SW480 (cell line): ENCODE data around the gene PRCC.
"Not testable (repeated sequence)": the region's sequence is repeated elsewhere in the genome, so short reads cannot be mapped to it uniquely, and the experiment has no call there.

Source experiments
- DNase-seq: peaks from one replicate; pipeline ENCODE4 v3.0.0-alpha.2; 2016; ENCODE audit warnings: low spot score

Gene PRCC

DNA sequence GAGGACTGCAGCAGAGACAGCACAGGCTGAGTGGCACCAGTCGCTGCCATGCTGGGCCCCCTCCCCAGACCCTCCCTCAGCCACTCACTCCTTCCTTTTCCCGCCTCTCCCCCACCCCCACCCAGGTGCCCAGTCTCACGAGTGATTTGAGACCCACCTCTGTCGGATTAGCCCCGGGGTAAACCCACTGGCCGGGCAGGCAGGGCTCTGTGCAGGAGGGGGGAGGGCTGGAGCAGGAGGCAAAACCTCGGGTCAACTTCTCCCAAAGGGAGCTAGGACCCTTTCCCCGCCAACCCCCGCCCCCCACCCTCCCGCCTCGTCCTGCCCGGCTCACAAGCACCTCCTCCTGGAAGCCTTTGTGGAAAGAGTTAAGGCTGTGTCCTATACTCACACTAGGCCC is 23.0 kb upstream of the PRCC start:
- no peak for DNase-seq

DNA sequence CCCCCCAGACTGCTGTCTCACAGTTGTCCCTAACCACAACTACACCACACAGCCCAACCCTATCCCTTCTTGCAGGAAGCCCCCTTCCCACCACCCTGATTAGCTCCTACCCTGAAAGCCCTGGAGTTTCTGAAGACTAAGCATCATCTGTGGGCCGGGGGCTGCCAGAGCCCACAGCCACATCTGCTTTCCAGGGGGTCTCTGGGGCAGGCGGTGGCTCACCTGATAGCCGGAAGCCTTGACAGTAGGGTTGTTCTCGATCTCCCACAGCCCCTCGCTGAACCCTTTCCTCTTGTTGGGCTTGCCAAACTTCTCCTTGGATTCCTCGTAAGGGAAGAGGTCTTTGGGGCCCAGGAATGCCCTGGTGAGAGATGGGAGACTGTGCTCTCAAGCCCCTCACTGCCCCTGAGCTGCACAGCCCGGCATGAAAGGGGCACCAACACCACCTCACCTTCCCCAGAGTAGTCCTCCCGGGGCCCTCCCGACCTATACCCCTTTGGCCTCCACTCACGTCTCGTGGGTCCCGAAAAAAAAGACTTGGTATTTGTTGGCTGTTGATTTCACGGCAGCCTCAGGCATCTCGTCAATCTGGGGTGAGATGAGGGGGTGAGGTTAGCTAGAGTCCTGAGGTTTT is 22.4 kb upstream of the PRCC start:
- DNase-seq: no peak

- DNase-seq: no peak
Measured at GRCh38 chr1:156745881-156746280, 21.5 kb upstream of the PRCC start.

GRCh38 chr1:156746406-156746727 is 21.0 kb upstream of the PRCC start:
- no peak for DNase-seq

GRCh38 chr1:156746728-156747631 is 20.4 kb upstream of the PRCC start:
- peak; percentile 91 for DNase-seq

DNA sequence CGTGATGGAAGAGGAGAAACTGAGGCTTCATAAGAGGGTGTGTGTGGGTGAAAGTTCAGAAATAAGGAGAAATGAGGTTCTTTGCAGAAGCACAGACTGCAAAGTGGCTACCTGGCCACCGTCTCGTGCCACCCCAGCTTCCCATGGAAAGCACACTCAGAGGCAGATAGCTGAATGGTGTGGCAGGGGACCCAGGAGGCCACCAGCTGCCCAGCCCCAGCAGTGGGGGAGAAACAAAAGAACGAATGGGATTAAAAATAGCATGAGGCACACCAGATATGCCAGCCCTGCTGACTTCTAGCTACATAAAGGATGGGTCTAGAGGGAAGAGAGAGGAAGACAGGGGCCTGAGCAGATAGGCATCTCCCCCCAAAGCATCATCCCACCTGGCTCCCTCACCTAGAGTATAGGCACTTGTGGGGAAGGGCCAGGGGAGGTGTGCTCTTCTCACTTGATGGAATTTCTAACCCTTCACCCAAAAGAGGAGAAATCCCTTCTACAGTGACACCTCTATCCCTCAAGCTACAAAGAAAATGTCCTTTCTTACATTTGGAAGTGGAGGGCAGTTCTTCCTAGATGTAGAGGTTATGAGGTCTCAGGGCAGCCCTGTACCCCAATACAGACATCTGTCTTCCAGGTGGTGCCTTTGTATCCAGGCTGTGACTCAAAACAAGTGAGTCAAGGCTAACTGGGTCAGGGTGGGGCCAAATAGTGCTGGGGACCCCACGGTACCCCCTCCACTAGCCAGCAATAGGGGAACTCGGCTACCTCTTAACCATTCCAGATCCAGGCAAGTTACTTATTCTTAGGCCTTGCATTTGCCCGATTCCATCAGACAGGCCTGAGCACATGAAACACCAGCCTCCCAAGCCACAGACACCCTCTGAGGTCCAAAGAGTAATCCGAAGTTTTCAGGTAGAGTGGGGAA is 19.3 kb upstream of the PRCC start:
- DNase-seq: no peak

GRCh38 chr1:156748670-156749418 is 18.5 kb upstream of the PRCC start:
- no peak for DNase-seq

DNA sequence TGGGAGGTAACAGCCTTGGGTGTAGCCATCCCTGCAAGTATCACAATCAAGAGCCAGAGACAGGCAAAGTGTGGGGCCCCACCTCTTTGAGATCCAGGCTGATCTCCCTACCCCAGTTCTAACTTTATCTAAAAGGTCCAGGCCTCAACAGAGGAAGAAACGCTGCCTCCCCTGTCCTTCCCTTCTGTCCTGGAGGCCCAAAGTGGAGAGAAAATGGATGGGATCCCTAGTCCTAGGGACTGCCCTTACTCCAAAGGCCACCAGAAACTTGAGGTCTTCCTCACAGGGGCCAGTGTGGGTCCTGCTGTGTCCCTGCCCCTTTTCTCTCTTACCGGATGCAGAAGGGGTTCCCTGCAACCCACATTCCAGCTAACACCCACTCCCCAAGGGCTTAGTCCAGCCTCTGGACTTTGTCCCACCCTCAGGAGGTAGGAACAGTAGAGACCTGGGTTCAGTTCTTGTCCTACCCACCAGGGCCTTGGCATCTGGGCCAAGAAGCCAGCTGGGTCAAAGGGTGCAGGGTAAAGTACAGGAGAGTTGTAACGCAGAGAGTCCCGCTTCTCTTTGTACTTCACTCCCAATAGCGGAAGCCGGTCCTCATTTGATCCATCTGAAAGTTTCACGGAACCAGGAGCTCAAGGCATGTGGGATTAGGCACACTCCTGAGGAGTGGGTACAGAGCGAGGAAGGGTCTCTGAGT is 17.8 kb upstream of the PRCC start:
- no peak for DNase-seq

DNA sequence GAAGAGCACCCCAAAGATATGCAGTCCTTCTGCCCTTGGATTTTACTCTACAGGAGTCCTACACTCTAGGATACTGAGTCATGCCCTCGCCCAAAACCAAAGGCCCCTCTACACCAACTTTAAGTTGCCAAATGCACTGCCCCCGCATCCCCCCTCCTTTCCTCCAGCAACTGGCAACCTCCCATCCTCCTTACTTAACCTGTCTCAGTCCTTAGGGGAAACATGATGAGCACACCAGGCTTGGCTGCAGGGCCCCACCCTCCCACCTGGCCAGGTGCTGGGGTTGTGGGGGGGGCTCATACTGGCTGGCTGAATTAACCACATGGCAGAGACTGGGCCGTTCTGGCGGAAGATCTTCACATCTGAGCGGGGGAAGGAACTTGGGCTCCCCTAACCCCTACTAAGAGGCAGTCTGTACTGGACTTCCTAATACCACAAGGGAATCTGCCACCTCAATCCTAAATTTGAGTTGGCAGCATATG is 17.1 kb upstream of the PRCC start:
- peak; percentile 62 for DNase-seq

- DNase-seq: no peak
Measured at GRCh38 chr1:156750711-156751450, 16.5 kb upstream of the PRCC start.

DNA sequence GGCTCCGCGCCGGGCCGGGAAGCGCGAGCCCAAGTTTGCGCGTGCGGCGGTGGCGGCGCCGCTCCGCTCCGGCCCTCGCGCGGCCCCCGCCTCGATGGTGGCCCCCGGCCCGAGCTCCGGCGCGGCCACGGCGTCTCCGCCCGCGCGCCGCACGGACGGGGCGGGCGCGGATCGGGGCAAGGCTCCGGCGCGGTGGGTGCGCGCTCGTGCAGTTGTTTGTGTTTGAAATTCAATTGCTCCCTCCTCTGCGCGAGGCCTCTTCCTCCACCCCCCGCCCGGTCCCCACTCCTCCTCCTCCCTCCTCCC is 15.9 kb upstream of the PRCC start, which contains the start of gene HDGF:
Gene HDGF, minus strand, starts transcription at position 225 of the 306 bp plus-strand sequence. CDS start 246 bp downstream, outside the sequence.
- DNase-seq: no peak

GRCh38 chr1:156751757-156752481 is 15.4 kb upstream of the PRCC start:
- DNase-seq: peak; percentile 91

DNA sequence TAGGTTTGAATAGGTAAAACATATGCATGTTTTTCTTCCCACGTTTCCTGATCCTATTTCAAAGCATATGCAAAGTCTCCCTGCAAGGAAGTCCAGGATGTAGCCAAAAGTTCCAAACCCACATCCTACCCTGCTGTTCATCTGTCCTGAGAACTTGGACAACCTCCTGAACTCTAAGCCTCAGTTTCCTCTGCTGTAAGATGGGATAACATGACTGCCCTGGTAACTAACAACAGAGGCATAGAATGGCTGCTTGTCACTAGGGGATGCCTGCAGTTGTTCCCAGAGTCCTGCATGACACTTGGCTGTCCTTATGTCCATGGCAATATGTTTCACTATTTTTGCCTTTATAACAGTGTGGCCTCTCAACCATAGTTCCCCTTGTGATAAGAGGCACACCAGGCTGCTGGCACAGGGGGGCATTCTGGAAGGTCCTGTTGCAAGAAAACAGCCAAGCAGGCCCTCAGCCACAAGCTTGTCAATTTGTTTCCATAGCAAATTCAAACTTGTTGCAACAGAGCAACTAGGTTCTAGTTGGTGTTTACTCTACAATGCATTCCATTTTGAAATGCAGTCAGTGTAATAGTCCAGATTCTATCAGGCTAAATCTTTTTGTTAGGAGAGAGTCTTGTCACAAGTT is 14.4 kb upstream of the PRCC start:
- no peak for DNase-seq

DNA sequence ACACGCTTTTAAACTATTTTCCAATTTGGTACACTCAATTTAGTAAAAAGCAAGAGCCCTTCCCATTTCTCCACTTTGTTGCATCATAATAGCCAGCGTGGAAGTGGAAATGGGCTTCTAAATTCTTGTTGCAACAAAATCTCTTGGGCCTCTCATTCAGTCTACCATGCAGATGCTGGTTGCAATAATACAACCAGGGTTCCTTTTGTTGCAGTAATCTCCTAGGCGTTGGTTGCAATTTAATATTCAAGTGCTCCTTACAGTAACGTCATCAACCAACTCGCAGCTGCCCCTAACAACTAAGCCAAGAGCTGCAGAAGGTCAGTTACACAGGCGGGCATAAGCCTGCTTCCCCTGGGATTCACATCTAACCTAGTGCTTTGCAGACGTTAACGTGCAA is 13.1 kb upstream of the PRCC start:
- DNase-seq: no peak

DNA sequence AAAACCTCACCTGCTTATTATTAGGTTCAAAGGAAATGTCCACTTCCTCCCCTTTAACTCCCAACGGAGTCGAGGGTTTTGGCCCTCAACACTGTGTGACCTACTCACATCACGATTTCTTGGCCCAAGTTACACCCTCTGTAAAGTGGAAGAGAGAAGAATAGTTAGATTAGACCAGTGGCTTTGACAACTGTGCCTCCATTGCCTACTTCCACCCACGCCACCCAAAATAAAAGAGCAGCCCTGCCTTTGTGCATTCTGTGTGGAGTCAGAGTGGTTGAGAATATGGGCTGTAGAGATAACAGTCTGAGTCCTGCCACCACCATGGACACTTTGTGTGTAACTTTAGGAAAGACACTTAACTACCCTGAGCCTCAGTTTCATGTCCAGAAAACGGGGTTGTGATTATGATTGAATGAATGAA is 11.8 kb upstream of the PRCC start:
- DNase-seq: no peak

GRCh38 chr1:156756355-156756754 is 11.0 kb upstream of the PRCC start:
- DNase-seq: no peak

DNA sequence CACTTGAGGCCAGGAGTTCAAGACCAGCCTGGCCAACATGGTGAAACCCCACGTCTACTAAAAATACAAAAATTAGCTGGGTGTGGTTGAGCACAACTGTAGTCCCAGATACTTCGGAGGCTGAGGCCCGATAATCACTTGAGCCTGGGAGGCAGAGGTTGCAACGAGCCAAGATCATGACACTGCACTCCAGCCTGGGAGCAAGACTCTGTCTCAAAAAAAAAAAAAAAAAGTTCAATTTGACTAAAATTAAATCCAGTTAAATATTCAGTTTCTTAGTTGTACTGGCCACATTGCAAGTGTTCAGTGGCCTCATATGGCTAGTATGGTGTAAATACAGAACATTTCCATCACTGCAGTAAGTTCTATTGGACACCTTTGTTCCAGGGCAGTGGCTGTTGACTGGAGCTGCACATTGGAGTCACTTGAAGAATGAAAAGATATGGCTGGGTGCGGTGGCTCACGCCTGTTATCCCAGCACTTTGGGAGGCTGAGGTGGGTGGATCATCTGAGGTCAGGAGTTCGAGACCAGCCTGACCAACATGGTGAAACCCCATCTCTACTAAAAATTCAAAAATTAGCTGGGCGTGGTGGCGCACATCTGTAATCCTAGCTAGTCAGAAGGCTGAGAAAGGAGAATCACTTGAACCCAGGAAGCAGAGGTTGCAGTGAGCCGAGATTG is 9.6 kb upstream of the PRCC start:
- not testable (repeated sequence) for DNase-seq

DNA sequence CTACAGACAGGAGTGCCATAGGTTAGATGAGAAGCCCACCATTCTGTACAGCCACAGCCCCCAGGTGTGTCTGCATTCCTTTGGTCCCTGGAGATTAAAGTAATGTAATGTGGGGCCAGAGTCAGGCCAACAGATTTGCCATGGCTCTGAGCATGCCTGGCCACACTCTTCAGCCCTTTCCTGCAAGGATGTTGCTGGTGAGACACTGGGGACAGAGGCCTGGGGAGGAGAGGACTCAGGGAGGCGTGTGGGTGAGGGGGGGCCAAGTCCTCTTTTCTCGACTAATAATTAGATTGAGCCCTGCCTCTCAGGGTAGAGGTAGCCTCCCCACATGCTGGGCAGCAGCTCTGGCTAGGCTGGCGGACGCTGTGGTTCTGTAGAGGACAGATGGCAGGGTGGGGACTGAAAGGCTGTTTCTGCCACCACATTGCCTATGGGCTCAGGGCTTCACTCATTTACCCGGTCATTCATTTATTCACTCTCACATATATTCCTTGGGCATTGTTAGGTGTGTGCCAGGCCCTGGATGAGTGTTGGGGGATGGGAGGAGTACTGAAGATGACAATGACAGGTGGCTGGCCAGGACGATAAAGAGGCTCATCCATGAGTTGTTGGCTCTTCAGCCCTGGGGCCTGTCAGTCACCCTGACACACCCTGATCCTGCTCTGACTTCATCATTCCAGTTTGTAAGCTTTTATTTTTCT is 7.1 kb upstream of the PRCC start:
- no peak for DNase-seq
